ENCODE data around the gene NLRX1.

DNA sequence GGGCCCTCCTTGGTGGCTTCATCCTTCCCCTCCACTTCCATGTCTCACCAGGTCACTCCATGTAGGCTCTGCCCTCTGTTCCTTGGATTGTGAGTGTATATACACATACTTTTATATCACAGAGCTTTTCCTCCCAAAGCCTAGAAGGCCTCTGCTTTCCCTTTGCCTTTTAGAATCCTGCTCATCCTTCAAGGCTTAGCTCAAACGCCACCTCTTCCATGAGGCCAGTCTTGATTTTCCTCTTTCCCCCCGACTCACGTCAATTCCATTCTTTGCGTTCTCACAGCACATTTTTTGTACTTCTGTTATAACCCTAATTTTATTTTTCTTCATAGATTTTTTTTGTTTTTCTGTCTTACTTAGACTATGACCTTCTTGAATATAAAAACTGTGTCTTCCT is 15.9 kb upstream of the NLRX1 start:
- TF ChIP-seq, protein P1, sequence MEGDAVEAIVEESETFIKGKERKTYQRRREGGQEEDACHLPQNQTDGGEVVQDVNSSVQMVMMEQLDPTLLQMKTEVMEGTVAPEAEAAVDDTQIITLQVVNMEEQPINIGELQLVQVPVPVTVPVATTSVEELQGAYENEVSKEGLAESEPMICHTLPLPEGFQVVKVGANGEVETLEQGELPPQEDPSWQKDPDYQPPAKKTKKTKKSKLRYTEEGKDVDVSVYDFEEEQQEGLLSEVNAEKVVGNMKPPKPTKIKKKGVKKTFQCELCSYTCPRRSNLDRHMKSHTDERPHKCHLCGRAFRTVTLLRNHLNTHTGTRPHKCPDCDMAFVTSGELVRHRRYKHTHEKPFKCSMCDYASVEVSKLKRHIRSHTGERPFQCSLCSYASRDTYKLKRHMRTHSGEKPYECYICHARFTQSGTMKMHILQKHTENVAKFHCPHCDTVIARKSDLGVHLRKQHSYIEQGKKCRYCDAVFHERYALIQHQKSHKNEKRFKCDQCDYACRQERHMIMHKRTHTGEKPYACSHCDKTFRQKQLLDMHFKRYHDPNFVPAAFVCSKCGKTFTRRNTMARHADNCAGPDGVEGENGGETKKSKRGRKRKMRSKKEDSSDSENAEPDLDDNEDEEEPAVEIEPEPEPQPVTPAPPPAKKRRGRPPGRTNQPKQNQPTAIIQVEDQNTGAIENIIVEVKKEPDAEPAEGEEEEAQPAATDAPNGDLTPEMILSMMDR (IDR thresholded peaks at IDR 0.05; ENCODE audit: extremely low read depth in 1 of 2, insufficient read depth in 1 of 2, low read depth in 1 of 2, low read length in 2 of 2) = no peak
- TF ChIP-seq EZH2 (IDR thresholded peaks at IDR 0.05; ENCODE audit: borderline replicate concordance, low read depth, low read length, severe bottlenecking) (no peak), POLR2AphosphoS5 (IDR thresholded peaks at IDR 0.05; ENCODE audit: insufficient read depth, low read depth, low read length) (no peak), POLR2A (IDR thresholded peaks at IDR 0.05; ENCODE audit: low read depth, low read length) (no peak), FOS (IDR thresholded peaks at IDR 0.05; ENCODE audit: borderline replicate concordance, insufficient read depth, low read length) (no peak), GATA2 (IDR thresholded peaks at IDR 0.05; ENCODE audit: insufficient read depth, insufficient read length, low read depth, low read length) (no peak), MYC (IDR thresholded peaks at IDR 0.05; ENCODE audit: low read depth, low read length) (no peak)
- TF ChIP-seq, protein P2, sequence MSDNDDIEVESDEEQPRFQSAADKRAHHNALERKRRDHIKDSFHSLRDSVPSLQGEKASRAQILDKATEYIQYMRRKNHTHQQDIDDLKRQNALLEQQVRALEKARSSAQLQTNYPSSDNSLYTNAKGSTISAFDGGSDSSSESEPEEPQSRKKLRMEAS (IDR thresholded peaks at IDR 0.05; ENCODE audit: insufficient read depth, insufficient read length) = no peak
